Measurements from ENCODE around the gene CRB2.
"Not testable (repeated sequence)": the region's sequence is repeated elsewhere in the genome, so short reads cannot be mapped to it uniquely, and the experiment has no call there.

The CRB2 gene

DNA sequence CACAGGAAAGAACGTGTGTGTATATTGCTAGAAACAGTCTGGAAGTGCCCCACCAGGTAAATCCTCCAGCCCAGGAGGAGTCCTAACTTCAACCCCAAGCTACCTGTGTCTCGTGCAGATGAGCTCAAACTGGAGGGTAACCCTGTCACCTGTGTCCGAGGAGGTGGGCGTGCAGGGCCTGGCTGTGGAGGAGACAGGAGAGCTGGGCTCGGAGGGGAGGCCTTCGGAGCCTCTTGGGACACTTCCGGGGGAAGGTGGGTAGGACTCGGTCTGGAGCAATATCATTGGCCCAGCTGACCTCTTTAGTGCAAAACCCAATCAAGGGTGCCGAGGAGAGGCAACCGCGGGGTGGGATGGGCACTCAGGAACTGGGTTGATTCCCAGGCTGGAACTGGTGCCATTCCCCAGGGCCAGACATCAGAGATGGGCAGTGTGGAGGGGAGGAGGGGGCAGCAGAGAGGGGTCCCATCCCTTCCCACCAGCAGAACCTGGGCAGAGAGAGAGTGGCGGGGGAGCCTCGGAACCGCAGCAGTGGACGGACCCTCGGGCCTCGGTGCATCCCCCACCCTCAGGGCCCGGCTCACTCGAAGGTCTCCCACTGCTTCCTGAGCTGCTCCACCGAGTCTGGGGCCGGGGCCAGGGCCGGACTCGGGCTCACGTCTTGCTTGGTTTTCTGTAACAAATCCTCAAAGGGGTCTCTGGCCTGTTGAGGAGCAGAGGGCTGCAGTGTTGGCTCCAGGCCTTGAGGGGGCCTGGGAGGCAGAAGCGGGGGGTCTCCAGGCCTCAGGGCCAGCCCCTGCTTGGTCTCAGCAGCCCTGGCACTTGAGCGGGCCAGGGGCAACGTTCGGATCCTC lies 25.1 kb downstream of the CRB2 start:
- no peak for DNase-seq (ENCODE audit: low read depth)

DNA sequence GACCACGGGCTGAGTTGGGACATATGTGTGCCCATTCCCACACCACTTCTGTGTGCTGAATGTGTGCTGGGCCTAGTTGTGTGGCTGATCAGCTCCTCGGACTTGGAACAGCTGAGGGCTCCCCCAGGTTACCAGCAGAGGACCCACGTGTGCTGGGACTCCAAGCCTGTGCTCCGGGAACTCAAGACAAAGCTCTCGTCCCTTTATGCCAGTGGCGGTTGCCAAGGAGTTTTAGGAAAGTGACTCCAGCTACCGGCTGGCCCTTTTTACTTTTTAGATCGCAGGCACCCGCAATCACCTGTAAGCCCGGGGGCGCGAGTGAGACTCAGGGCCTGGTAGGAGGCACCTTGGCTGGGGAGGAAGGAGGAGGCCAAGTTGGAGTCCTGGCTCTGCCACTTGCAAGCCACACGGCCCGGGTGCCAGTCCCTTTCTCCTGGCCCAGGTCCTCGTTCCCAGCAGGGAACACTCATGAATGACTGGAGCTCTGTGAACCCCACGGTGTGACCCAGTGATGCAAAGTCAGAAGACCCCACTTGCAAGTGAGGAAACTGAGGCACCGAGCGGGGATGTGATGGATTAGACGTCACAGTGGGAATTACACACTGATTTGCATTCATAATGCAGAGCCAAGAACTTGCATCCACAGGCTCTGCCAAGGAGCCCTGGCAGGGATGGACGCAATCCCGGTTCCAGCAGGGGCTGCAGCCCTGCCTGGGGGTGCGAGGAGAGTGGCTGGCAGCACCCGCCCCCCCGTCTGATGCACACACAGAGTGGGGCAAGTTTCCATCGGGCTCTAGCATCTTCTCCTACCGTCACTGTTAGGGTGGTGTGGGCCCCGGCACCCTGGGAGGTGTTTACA lies 26.9 kb downstream of the CRB2 start:
- DNase-seq (ENCODE audit: low read depth), result no peak

DNA sequence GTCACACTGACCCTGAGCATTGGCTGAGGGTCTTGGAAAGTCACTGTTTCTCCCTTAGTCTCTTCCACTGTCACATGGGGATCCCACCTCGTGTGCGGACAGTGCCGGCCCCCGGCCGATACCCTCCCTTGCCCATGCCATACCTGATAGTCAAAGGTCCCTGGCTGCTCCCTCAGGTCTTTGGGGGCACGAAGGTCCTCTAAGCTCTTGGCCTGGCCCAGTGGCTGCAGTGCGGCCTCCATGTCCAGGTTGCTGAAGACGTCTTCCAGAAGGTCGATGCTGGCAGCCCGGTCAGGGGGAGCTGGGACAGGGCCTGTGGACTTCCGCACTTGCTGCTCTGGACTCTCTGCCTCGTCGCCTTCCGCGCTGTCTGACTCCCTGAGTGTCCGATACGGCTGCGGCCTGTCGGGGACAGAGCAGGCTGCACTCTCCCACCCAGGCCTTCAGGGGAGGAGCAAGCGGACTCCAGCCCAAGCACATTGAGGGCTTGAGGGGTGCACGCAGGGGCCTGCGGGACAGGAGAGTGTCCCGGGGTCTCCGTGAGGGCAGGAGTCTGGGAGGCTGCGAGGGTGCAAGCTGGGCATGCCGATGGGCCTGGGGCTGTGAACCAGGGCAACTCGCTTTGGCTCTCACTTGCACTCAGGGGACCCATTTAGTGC lies 27.6 kb downstream of the CRB2 start:
- no peak for DNase-seq (ENCODE audit: low read depth)

DNA sequence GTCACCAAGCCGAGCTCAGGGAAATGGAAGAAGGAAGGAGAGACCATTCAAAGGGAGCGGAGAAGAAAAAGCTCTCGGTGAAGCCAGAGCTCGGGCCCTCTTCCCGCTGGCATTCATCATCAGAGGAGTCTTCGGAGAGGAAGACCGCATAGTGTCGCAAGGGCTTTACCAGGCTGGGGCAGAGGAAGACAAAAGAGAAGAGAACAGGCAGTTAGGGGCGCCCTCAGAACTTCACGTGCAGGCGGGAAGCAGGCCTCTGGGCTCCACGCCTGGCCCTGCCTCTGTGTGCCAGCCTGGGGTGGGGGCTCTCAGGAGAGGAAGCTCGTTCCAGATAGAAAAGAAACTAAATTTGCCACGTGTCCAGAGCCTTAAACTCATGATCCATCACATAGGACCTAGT lies 31.7 kb downstream of the CRB2 start:
- DNase-seq (ENCODE audit: low read depth), result no peak

DNA sequence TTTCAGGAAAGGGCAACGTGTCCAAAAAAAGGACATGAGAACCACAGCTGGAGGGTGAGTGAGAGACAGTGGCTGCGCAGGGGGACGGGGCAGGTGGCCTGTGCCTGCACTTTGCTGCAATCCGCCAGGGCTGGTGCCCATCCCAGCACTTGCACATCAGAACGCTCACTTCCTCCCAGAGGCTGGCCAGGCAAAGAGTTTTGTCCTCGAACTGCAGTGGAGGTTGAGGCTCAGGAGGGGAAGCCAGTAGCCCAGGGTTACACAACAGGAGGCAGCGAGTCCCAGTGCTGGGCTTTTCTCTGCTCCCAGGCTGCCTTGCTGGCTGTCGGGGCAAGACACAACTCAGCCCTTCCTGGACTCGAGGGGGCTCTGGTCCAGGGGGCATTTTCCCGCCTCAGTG lies 33.1 kb downstream of the CRB2 start:
- no peak for DNase-seq (ENCODE audit: low read depth)

DNA sequence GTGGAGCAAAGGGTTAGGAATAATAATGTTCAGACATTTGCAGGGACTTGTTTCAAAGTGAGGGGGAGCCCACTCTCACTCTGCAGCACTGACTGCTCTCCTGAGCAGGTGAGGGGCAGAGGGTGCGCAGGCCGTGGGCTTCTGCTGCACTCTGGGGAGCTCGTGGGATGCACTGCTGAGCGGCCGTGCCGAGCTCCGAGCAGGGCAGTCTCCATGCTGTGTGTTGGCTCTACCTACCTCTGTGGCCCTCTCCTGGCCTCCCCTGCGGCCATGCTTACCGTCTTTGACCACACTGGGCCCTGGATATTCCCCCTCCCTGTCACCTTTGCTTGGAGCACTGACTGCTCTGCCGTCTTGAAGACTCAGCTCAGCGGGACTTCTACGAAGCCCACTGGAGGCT lies 33.7 kb downstream of the CRB2 start:
- DNase-seq (ENCODE audit: low read depth), result no peak

DNA sequence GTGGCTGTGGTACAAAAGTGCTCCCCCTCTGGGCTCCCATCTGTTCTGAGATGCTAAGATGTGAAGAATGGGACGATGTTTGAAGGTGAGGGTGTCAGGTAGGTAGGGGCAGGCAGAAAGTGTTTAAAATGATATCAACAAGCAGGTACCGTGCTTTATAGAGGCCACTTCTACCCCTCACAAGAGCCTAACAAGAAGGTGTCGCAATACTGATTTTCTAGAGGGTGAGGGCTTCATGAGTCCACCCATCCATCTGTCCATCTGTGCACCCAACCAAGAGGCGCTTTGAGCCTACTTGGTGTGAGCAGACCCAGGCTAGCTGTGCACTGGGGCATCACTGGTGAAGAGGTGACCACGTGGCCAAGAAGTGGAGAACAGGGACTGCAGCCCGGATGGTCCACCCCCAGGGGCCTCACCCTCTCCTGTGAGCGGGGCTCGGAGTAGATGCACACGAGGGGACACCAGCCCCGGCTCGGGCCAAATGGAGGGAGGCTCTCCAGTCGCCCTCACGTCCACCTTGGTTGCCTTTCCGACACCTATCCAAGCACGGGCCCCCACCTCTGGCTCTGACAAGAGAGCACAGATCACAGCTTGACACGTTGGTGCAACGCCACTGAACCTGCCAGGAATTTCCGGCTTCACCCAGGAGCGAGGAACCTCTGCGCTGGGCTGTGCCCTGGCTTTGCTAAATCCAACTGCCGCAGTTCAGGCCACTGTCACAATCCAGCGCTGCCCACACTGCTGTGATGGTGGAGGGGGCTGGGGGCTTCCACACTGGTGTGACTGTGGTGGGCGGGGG lies 34.5 kb downstream of the CRB2 start:
- DNase-seq (ENCODE audit: low read depth), result no peak

DNA sequence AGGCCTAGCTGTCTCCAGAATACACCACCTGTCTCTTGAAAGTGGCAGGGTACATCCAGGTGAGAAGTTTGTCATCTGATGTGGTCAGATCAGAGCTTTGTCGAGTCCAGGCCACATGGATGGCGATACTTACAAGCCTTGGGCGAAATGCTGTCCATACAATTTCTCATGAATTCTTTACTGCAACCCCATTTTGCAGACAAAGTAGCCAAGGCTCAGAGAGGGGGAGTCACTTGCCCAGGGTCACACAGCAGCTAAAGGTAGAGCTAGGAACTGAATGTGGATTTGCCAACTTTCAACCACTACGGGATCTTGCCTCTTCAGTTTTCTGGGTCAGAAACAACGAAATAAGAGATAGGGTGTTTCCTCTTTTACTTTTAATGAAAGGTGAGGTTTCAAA lies 35.2 kb downstream of the CRB2 start:
- DNase-seq (ENCODE audit: low read depth), result no peak

DNA sequence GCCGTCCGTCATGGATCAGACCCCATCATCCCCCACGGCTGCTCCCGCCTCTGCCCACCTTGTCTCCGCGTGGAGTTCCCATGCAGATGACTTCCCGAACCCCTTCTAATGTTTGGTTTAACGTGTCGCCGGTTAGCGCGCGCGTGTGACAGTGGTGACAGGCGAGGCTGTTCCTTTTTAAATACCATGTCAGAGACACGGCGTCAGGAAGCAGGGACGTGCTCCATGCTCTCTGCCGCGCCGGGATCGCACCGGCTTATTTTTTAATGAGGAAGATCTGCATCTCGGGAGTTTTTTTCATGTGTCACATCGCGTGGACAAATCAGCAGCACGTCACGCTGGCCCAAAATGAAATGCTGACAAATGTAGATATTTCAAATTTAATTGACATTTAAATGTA lies 35.9 kb downstream of the CRB2 start:
- DNase-seq (ENCODE audit: low read depth), result no peak

DNA sequence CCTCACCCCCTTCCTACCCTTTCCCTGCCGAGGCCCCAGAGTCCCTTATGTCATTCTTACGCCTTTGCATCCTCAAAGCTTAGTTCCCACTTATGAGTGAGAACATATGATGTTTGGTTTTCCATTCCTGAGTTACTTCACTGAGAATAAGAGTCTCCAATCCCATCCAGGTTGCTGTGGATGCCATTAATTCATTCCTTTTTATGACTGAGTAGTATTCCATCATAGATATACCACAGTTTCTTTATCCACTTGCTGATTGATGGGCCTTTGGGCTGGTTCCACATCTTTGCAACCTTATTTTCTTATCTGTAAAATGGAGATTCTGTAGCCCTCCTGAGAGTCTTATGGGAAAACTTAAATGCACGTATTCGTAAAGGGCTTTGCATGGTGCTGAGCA lies 36.8 kb downstream of the CRB2 start:
- DNase-seq (ENCODE audit: low read depth), result no peak

DNA sequence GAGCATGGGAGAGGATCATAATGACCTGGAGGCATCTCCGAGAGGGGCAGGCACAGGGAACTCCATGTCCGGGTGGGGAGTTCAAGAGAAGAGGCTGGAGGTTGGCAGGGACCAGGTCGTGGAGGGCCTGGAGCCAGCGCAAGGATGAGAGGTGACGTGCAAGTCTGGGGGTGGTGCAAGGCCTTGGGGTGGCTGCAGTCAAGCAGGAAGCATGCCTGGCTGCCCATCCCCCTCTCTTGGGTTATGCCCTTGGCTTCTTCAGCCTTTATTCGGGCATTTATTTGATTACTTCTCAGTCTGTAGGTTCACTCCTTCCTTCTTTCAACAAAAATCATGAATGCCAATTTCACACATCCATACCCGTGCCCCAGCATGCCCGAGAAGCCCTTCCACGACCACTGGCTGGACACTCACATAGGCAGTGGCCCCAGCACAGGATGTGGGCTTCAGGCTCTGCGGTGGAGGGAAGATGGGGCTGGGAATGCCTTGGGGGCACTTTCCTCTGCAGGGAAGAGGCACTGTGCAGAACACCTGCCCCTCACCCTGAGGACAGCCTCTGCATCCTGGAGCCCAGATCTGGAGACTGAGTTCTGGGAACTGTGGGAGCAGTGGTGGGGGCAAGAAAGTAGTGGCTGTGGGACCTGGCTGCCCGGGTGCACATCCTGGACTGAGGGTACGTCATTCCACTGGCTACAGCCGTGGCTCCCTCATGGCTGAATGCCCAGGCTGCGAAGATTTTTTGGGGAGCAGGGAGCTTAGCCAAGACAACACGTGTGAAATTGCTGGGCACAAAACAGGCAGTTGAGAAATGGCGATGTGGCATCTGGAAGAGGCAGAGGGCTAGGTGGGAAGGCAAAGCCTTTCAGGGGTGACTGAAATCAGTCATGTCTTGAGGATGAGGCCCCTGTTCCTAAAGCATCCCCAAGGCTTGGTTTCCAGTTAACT lies 38.6 kb downstream of the CRB2 start:
- no peak for DNase-seq (ENCODE audit: low read depth)

DNA sequence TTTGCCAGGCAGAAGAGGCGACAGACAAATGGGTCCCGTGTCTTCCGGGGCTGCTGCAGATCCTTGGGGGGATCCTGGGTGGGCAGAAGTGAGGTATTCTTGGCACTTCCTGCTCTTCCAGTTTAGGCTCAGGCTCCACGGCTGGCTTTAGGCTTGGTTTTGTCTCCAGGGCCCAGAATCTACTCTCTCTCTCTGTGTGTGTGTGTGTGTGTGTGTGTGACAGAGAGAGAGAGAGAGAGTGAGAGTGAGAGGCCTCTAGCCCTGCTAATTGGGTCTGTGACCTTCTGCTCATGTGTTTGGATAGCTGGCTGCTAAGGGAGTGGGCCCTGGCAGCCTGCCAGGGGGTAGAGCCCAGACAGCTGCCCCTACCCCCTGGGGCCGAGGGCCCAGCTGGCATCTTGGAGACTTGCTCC lies 39.3 kb downstream of the CRB2 start:
- DNase-seq (ENCODE audit: low read depth), result no peak

DNA sequence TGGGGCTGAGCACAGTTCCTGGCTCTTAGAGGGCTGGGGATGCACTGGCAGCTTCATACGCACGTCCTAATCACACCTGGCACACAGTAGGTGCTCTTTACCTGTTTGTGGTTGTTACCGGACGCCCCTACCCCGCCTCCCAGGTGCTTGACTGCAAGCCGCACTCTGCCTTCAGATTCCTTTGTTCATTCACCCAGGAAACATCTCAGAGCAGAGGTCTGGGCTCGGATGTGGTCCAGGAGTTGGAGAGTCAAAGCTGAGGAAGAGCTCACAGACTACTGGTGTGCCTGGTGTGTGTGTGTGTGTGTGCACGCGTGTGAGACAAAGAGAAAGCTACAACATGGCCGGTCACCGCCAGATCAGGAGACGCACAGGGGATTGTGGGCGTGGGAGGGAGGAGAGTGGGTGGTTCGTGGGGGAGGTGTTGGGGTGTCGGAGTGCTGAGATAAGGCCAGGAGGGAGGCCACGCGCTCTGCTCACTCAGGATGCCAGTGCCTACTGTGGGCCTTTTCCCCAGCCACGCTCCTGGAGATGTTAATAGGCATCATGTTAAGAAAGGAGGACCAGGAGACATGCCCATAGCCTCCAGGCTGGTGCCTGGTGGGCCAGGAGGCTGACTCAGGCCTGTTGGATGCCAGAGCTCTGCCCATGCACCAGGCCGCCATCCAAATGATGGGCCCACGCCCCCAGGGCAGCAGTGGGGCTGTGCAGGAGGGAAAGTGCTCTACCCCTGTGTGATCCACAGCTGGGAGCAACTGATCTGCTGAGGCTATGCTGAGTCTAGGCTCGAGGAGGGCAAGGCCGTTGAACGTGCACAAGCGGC lies 39.9 kb downstream of the CRB2 start:
- no peak for DNase-seq (ENCODE audit: low read depth)

DNA sequence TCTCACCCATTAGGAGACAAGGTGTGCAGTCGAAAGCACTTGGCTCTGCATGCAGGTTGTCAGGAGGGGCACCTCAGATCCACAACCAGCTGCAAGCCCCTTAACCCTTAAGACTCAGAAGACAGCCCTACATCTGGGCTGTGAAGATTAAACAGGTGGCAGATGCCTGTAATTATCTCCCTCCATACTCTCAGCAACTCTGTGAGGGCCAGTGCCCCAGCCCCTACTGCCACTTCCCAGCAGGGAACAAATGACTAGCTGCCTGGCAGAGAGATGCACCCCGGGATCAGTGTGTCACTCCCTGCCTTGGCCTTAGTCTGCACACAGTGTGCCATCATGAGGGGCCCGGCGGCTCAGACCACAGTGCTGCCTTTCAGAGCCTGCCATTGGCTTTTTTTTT lies 42.0 kb downstream of the CRB2 start:
- DNase-seq (ENCODE audit: low read depth), result no peak

DNA sequence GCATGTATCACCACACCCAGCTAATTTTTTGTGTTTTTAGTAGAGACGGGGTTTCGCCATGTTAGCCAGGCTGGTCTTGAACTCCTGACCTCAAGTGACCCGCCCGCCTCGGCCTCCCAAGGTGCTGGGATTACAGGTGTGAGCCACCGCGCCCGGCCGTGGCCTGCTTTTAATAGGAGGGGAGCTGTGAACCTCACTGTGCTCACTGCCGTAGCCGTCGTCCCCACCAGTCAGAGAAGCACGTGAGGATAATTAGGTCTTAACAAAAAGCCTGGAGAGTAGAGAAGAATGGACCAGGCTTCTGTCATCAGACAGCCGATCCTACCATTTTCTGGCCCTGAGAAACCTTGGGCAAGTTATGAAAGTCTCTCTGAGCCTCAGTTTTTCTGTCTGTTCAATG lies 42.9 kb downstream of the CRB2 start:
- DNase-seq (ENCODE audit: low read depth), result not testable (repeated sequence)

DNA sequence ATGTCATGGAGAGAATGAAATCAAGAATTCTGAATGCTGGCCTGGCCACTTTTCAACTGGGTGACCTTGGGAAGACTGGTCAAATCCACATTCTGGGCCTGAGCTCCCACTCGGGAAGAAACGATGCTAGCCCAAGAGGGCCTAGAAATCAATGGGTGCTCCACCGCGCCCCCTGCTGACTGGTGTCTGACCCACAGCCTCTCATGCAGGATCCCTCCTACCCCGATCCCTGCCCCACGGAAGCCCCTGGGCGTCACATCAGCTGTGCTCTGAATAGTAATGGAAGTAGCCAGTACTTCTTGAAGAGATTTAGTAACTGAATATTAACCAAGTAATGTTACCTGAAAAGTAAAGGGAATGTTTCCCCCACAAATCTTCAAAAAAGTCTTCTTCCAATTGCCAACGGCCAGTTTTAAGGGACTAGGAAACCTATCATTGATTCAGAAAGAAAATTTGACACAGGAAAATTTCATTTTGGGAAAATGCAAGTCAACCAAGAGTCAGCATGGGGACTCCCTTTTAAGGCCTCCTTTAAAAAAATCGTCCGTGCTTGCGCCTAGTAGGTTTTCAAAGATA lies 43.9 kb downstream of the CRB2 start:
- DNase-seq (ENCODE audit: low read depth), result no peak

DNA sequence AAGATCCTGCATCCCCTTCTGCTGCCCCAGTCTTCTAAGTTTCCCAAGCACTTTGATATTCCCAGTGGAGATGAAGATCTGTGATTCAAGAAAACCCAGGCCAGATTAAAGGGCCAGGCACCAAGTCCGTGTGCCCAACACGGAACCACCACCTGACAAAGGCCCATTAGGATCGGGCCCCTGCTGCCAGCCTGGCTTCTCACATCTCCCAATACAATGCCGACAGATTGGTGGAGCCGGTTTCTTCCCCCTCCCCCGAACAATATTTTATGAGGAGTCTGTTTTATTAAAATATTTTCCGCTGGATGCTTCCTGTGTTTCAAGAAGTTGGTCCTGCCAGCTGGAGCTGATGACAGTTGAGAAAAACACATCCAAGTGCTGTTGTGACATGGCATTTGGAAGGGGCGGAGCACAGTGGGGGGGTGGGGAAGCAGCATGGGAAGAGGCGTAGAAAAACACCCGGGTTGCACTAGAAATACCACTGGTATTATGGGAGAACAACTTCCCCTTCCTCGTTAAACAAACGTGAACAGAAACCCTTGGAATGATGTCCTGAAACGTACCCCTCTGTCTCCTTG lies 45.0 kb downstream of the CRB2 start:
- no peak for DNase-seq (ENCODE audit: low read depth)

DNA sequence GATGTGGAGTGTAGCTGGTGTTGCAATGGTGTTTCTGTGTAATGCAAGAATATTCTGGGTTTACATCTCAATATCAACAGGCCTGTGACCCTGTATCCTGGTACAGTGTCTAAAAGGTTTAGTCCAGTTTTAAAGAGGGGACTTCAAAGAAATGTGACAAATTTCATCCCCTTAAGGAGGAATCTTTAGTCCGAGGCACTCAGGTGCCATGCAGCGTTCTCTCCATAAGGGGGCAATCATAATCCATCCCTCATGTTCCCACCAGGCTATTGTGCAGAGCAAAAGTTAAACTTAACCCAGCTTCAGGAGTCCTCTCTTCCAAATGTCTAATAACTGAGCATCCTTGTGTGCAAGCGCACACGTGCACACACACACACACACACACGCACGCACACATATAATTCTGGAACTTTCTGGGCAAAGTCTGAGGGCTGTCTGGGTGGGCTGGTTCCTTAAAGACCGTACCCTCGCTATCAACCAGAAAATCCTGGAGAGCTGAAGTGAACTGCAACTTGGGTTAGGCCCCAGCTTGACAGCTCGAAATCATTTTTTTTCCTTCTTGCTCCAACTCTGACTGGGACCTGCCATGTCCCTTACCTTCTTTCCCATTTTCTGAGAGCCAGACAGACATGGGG lies 46.0 kb downstream of the CRB2 start:
- DNase-seq (ENCODE audit: low read depth), result no peak
